Right forelimb (tissue), 1 donor: ENCODE data around the gene SH2D3C.

ENCODE experiments used
- DNase-seq: peaks from one replicate; pipeline ENCODE4 v3.0.0-alpha.2; 2018

SH2D3C gene

GRCh38 chr9:127778280-127779135, at the start of gene SH2D3C:
Gene SH2D3C, minus strand, starts transcription at chr9:127778666. Its CDS starts 39 bp downstream, at chr9:127778627.
- no peak for DNase-seq

- no peak for DNase-seq
These were observed 47.9 kb upstream of the SH2D3C start for GRCh38 chr9:127826253-127826913.

GRCh38 chr9:127825319-127826051, 47.0 kb upstream of the SH2D3C start:
- DNase-seq, result no peak

GRCh38 chr9:127822108-127822507, 43.6 kb upstream of the SH2D3C start:
- no peak for DNase-seq

- DNase-seq, result no peak
These were observed 40.1 kb upstream of the SH2D3C start for GRCh38 chr9:127818574-127818973.

- peak; percentile 70 for DNase-seq
These were observed 39.5 kb upstream of the SH2D3C start for GRCh38 chr9:127817881-127818434.

- DNase-seq, result no peak
These were observed 38.3 kb upstream of the SH2D3C start for GRCh38 chr9:127816728-127817127.

- no peak for DNase-seq
These were observed 37.9 kb upstream of the SH2D3C start for GRCh38 chr9:127816362-127816725.

- no peak for DNase-seq
These were observed 37.3 kb upstream of the SH2D3C start for GRCh38 chr9:127815512-127816361.

- no peak for DNase-seq
These were observed 36.4 kb upstream of the SH2D3C start for GRCh38 chr9:127814619-127815511.

- DNase-seq, result no peak
These were observed 35.3 kb upstream of the SH2D3C start for GRCh38 chr9:127813686-127814226.

GRCh38 chr9:127812936-127813675, 34.6 kb upstream of the SH2D3C start:
- DNase-seq, result no peak

GRCh38 chr9:127812011-127812410, 33.5 kb upstream of the SH2D3C start:
- DNase-seq, result no peak

- DNase-seq, result no peak
These were observed 32.1 kb upstream of the SH2D3C start for GRCh38 chr9:127810378-127811187.

- DNase-seq, result no peak
These were observed 31.3 kb upstream of the SH2D3C start for GRCh38 chr9:127809540-127810377.

GRCh38 chr9:127809002-127809539, 30.6 kb upstream of the SH2D3C start:
- DNase-seq, result no peak

GRCh38 chr9:127808347-127809001, 30.0 kb upstream of the SH2D3C start:
- DNase-seq, result no peak
